HEK293T (cell line): ENCODE measurements around the gene SLC25A17.

Experiments
- BHLHE40 ChIP-seq: fragments of 450-650 bp; IDR thresholded peaks from 2 replicates; pipeline ENCODE4 v1.6.1; 2016; ENCODE audit warnings: mild to moderate bottlenecking, moderate library complexity, borderline replicate concordance
- CTBP1 ChIP-seq: fragments of 450-650 bp; IDR thresholded peaks from 2 replicates; pipeline ENCODE4 v1.6.1; 2016; ENCODE audit warnings: borderline replicate concordance
- FOXA1 ChIP-seq: fragments of 450-650 bp; IDR thresholded peaks from 2 replicates; pipeline ENCODE4 v1.6.1; 2016; ENCODE audit warnings: mild to moderate bottlenecking
- FOXM1 ChIP-seq: fragments of 450-650 bp; IDR thresholded peaks from 2 replicates; pipeline ENCODE4 v1.6.1; 2017; ENCODE audit warnings: mild to moderate bottlenecking, borderline replicate concordance
- SP1 ChIP-seq: fragments of 450-650 bp; IDR thresholded peaks from 2 replicates; pipeline ENCODE4 v1.6.1; 2017
- SUZ12 ChIP-seq: fragments of 450-650 bp; IDR thresholded peaks from 2 replicates; pipeline ENCODE4 v1.6.1; 2016; ENCODE audit warnings: mild to moderate bottlenecking
- TARDBP ChIP-seq: fragments of 450-650 bp; IDR thresholded peaks from 2 replicates; pipeline ENCODE4 v1.6.1; 2016
- ZNF384 ChIP-seq: fragments of 450-650 bp; IDR thresholded peaks from 2 replicates; pipeline ENCODE4 v1.6.1; 2016
- TF ChIP-seq, protein P1 (sequence below): fragments of 450-650 bp; IDR thresholded peaks from 2 replicates; pipeline ENCODE4 v1.6.1; 2016

DNA sequence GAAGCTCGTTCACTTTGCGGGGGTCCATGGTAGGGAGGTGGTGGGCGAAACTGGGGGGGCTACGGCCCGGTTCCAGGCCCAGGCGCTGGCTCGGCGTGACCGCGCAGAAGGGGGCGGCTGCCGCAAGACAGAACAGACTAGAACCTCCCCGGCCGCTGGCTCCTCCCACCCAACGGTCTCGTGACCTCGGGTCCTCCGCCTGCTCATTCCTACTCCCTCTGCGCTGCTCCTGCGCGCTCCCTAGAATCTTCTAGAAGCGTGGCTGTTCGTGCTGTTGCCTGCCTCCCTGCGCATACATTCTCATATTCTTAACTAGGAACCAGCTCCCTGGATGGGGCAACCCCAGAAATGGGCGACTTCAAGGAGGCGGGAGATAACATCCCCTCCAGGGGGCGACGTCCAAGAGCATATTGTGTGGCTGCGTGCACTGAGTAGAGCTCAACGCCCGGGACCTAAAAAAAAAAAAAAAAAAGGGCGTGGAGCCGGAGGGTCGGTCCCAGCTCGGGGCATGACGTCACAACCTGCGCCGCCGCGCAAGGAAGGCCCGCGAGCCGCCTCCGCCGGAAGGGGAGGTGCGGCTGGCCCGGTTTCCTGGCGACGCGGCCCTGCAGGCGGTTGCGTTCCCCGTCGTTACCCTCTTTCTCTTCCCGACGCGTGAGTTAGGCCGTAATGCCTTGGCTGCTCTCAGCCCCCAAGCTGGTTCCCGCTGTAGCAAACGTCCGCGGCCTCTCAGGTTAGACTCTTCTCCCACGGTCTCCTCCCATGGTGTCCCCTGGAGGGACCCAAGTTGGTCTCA lies 37.6 kb upstream of the SLC25A17 start, which contains the start of the genes ST13 and XPNPEP3:
- TF ChIP-seq SUZ12 (no peak), BHLHE40 (no peak), FOXA1 (no peak), ZNF384 (peak; percentile 100), TARDBP (no peak), CTBP1 (no peak), FOXM1 (no peak), SP1 (no peak)
- TF ChIP-seq, protein P1, sequence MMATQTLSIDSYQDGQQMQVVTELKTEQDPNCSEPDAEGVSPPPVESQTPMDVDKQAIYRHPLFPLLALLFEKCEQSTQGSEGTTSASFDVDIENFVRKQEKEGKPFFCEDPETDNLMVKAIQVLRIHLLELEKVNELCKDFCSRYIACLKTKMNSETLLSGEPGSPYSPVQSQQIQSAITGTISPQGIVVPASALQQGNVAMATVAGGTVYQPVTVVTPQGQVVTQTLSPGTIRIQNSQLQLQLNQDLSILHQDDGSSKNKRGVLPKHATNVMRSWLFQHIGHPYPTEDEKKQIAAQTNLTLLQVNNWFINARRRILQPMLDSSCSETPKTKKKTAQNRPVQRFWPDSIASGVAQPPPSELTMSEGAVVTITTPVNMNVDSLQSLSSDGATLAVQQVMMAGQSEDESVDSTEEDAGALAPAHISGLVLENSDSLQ = no peak
